ENCODE data around the gene CHADL. TPM values are rescaled to one million over a fixed set of nuclear protein-coding genes. Genes with fewer than 3 reads are reported as not detected.

CHADL gene
- total RNA-seq, 1 donor = 1.1 TPM

DNA sequence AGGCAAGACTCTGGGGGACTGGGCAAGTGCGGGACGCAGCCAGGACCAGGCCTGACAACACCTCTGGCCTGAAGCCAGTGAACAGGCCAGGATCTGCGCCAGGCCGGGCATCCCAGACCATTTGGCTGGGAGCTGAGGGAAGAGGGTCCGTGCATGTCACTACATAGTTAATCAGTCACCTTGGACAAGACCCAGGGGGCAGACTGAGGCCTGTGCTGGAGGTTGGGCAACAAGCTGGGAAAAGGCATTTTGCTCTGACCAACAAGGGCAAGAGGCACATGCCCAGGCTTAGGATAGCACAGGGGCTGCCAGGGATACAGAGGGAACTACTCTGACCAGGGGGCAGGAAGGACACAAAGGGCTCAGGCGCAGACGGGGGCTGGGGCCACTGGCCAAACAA, 7.0 kb upstream of the CHADL start:
- Histone ChIP-seq H3K9me3 (ENCODE audit: low read depth, low read length) (no peaks in the 10 kb centered on the region), H3K27ac (ENCODE audit: low read depth, low read length) (no peak overlapping the region), H4K20me1 (ENCODE audit: insufficient read depth, low read length) (peaks cover 14% of the 10 kb centered on the region), H3K4me1 (ENCODE audit: insufficient read depth, low read length) (no peaks in the 10 kb centered on the region), H3K4me3 (ENCODE audit: insufficient read depth, low read length) (no peak overlapping the region), H2AFZ (ENCODE audit: low read length) (no peak overlapping the region), H3K36me3 (ENCODE audit: insufficient read depth, low read length) (peaks cover 65% of the 10 kb centered on the region), H3K4me2 (ENCODE audit: insufficient read depth, low read length) (no peak overlapping the region), H3K79me2 (ENCODE audit: insufficient read depth, low read length) (no peaks in the 10 kb centered on the region), H3K27me3 (ENCODE audit: insufficient read depth, low read length) (no peaks in the 10 kb centered on the region)
- TF ChIP-seq, protein P1, sequence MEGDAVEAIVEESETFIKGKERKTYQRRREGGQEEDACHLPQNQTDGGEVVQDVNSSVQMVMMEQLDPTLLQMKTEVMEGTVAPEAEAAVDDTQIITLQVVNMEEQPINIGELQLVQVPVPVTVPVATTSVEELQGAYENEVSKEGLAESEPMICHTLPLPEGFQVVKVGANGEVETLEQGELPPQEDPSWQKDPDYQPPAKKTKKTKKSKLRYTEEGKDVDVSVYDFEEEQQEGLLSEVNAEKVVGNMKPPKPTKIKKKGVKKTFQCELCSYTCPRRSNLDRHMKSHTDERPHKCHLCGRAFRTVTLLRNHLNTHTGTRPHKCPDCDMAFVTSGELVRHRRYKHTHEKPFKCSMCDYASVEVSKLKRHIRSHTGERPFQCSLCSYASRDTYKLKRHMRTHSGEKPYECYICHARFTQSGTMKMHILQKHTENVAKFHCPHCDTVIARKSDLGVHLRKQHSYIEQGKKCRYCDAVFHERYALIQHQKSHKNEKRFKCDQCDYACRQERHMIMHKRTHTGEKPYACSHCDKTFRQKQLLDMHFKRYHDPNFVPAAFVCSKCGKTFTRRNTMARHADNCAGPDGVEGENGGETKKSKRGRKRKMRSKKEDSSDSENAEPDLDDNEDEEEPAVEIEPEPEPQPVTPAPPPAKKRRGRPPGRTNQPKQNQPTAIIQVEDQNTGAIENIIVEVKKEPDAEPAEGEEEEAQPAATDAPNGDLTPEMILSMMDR (IDR thresholded peaks at IDR 0.05; ENCODE audit: extremely low read depth, low read depth, low read length) = no peak
- DNase-seq (ENCODE audit: insufficient read length, low spot score, missing footprints) = no peak

DNA sequence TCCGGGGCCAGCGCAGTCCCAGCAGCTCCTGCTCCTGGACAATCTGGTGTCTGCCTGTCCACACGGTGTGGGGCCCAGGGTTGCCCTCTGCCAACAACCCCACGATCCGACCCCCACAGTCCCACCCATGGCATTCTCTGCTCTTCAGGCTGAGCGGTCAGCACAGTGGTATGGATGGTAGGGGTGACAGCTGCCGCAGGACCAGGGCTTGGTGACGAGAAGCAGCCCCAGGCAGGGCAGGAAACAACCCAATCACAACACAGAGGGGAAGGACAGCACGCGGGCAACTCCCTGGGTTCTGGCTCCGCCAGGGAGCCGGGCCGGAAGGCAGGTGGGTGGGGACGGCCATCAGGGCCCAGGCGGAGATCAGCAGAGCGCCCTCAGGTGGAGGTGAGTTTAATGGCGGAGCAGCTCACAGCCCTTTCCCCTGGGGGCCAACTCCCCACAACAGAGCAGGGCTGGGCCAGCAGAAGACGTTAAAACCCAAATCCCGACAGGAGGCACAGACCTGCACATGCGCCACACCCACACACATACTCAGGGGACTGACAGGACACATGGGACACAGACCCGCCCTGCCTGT, 5.3 kb upstream of the CHADL start:
- Histone ChIP-seq H4K20me1 (ENCODE audit: insufficient read depth, low read length) (peaks cover 12% of the 10 kb centered on the region), H3K4me1 (ENCODE audit: insufficient read depth, low read length) (no peaks in the 10 kb centered on the region), H3K4me3 (ENCODE audit: insufficient read depth, low read length) (no peak overlapping the region), H3K4me2 (ENCODE audit: insufficient read depth, low read length) (no peak overlapping the region), H3K27ac (ENCODE audit: low read depth, low read length) (no peak overlapping the region), H3K27me3 (ENCODE audit: insufficient read depth, low read length) (no peaks in the 10 kb centered on the region), H2AFZ (ENCODE audit: low read length) (no peak overlapping the region), H3K9me3 (ENCODE audit: low read depth, low read length) (no peaks in the 10 kb centered on the region), H3K79me2 (ENCODE audit: insufficient read depth, low read length) (no peaks in the 10 kb centered on the region), H3K36me3 (ENCODE audit: insufficient read depth, low read length) (peaks cover 53% of the 10 kb centered on the region)
- TF ChIP-seq, protein P1 (IDR thresholded peaks at IDR 0.05; ENCODE audit: extremely low read depth, low read depth, low read length) = no peak
- DNase-seq (ENCODE audit: insufficient read length, low spot score, missing footprints) = no peak

DNA sequence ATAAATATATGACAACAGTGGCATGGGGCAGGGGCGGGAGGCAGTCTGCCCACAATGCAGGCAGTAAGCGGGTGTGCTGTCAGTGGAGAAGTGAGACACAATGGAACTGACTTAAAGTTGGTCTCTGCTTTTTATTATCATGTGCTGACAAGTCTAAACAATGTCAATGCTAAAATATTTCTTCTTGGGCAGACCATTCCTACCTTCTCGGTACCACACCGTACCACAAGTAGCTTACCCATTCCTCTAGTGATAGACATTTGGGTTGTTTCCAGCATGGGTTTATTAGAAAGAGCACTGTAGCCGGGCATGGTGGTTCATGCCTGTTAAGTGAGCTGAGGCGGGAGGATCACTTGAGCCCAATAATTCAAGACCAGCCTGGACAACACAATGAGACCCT, 2.6 kb upstream of the CHADL start:
- TF ChIP-seq, protein P1 (IDR thresholded peaks at IDR 0.05; ENCODE audit: extremely low read depth, low read depth, low read length) = no peak
- Histone ChIP-seq H3K27me3 (ENCODE audit: insufficient read depth, low read length) (no peaks in the 10 kb centered on the region), H3K79me2 (ENCODE audit: insufficient read depth, low read length) (no peaks in the 10 kb centered on the region), H4K20me1 (ENCODE audit: insufficient read depth, low read length) (peaks cover 6% of the 10 kb centered on the region), H3K36me3 (ENCODE audit: insufficient read depth, low read length) (peaks cover 28% of the 10 kb centered on the region), H2AFZ (ENCODE audit: low read length) (no peak overlapping the region), H3K27ac (ENCODE audit: low read depth, low read length) (no peak overlapping the region), H3K9me3 (ENCODE audit: low read depth, low read length) (no peaks in the 10 kb centered on the region), H3K4me2 (ENCODE audit: insufficient read depth, low read length) (no peak overlapping the region), H3K4me3 (ENCODE audit: insufficient read depth, low read length) (no peak overlapping the region), H3K4me1 (ENCODE audit: insufficient read depth, low read length) (no peaks in the 10 kb centered on the region)
- DNase-seq (ENCODE audit: insufficient read length, low spot score, missing footprints) = no peak

DNA sequence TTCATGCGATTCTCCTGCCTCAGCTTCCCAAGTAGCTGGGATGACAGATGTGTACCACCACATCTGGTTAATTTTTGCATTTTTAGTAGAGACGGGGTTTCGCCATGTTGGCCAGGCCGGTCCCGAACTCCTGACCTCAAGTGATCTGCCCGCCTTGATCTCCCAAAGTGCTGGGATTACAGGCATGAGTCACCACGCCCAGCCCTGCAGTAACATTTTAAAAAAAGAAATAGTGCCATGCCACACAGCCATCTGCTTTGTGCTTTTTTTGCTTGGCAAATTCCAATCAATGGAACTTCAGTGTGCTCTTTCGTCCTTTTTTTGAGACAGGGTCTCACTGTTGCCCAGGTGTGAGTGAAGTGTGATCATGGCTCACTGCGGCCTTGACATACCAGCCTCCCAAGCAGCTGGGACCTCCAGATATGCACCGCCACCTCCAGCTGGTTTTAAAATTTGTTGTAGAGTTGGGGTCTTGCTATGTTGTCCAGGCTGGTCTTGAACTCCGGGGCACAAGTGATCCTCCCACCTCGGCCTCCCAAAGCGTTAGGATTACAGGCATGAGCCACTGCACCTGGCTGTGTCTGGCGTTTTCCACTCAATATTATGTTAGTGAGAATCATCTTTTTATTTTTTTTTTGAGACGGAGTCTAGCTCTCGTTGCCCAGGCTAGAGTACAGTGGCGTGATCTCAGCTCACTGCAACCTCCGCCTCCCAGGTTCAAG, 1.8 kb upstream of the CHADL start:
- no peak for DNase-seq (ENCODE audit: insufficient read length, low spot score, missing footprints)
- H2AFZ ChIP-seq (ENCODE audit: low read length) = no peak overlapping the region

More for the DNA sequence above, 1.8 kb upstream of the CHADL start:
- Histone ChIP-seq H3K4me1 (ENCODE audit: insufficient read depth, low read length) (no peaks in the 10 kb centered on the region), H3K36me3 (ENCODE audit: insufficient read depth, low read length) (peaks cover 20% of the 10 kb centered on the region), H3K9me3 (ENCODE audit: low read depth, low read length) (no peaks in the 10 kb centered on the region), H3K27ac (ENCODE audit: low read depth, low read length) (no peak overlapping the region), H3K4me2 (ENCODE audit: insufficient read depth, low read length) (no peak overlapping the region), H3K27me3 (ENCODE audit: insufficient read depth, low read length) (no peaks in the 10 kb centered on the region), H3K79me2 (ENCODE audit: insufficient read depth, low read length) (no peaks in the 10 kb centered on the region), H3K4me3 (ENCODE audit: insufficient read depth, low read length) (no peak overlapping the region), H4K20me1 (ENCODE audit: insufficient read depth, low read length) (peaks cover 3% of the 10 kb centered on the region)
- TF ChIP-seq, protein P1 (IDR thresholded peaks at IDR 0.05; ENCODE audit: extremely low read depth, low read depth, low read length) = no peak
